AG04449 (cell line): Measurements from ENCODE around the gene C2orf72.

ENCODE experiments used
- CTCF ChIA-PET: fragments of 350-600 bp; formaldehyde crosslinking; extraction: SDS; loops from one replicate; lab custom pipeline; 2021; ENCODE audit warnings: antibody characterized with exemption; lab: Yijun Ruan, JAX
- POLR2A ChIA-PET: fragments of 400-600, 350-600 bp; formaldehyde crosslinking; extraction: SDS; loops from one replicate; lab custom pipeline; 2020; ENCODE audit warnings: antibody characterized with exemption, inconsistent platforms; lab: Yijun Ruan, JAX
- DNase-seq: peaks from one replicate; pipeline ENCODE4 v3.0.0-alpha.2; 2010; ENCODE audit warnings: low read depth, low spot score
- H3K4me3 ChIP-seq: 2 replicates; pipeline ENCODE4 v1.5.1; 2011; ENCODE audit warnings: low read depth, mild to moderate bottlenecking, control low read depth, low read length
- TF ChIP-seq, protein P1 (sequence below): IDR thresholded peaks from one replicate; pipeline ENCODE4 v1.5.1; 2011; ENCODE audit warnings: mild to moderate bottlenecking, moderate library complexity, low read length, control low read depth, inconsistent platforms; ENCODE audit not compliant: insufficient read depth; ENCODE audit errors: missing control alignments

The C2orf72 gene

DNA sequence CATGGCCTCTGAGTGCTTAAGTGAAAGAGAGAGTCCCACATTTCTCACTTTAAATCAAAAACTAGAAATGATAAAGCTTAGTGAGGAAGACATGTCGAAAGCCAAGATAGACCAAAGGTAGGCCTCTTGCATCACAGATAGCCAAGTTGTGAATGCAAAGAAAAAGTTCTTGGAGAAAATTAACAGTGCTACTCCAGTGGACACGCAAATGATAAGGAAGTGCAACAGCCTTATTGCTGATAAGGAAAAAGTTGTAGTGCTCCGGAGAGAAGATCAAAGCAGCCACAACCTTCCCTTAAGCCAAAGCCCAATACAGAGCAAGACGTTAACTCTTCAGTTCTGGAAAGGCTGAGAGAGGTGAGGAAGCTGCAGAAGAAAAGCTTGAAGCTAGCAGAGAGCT is 51.4 kb downstream of the C2orf72 start:
- no peak for DNase-seq
- ChIA-PET POLR2A (no interaction called here), CTCF (interaction anchor here (1.1 to 1.2 kb wide), 2 partner anchors 32 to 139 kb away, joined by 3 read pairs; partner anchors contain the start of gene PSMD1)
- H3K4me3 ChIP-seq: no peak overlapping the region
- TF ChIP-seq, protein P1, sequence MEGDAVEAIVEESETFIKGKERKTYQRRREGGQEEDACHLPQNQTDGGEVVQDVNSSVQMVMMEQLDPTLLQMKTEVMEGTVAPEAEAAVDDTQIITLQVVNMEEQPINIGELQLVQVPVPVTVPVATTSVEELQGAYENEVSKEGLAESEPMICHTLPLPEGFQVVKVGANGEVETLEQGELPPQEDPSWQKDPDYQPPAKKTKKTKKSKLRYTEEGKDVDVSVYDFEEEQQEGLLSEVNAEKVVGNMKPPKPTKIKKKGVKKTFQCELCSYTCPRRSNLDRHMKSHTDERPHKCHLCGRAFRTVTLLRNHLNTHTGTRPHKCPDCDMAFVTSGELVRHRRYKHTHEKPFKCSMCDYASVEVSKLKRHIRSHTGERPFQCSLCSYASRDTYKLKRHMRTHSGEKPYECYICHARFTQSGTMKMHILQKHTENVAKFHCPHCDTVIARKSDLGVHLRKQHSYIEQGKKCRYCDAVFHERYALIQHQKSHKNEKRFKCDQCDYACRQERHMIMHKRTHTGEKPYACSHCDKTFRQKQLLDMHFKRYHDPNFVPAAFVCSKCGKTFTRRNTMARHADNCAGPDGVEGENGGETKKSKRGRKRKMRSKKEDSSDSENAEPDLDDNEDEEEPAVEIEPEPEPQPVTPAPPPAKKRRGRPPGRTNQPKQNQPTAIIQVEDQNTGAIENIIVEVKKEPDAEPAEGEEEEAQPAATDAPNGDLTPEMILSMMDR: no peak

DNA sequence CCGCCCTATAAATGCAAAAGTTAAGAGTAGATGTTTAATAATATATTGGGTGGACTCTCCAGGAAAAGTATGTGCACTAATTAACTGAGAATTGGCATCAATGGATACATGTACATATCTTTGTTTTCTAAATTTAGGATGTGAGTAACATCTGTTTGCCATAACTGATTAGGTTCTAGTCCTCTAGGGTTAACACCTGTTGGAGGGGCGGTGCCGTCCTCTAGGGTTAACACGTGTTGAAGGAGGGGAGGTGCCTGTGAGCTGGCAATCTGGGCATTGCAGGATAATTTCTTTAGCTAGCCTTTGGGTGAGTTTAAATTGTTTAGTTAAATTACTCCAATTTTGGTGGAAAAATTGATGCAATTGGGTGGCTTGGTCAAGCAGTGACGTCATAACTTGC is 56.6 kb downstream of the C2orf72 start:
- CTCF ChIA-PET: interaction anchor here (1.2 to 1.9 kb wide), 2 partner anchors 10 to 41 kb away, joined by 3 to 14 read pairs; no protein-coding TSS in a partner anchor
- TF ChIP-seq, protein P1: no peak
- POLR2A ChIA-PET: no interaction called here
- H3K4me3 ChIP-seq: no peak overlapping the region
- DNase-seq: no peak

DNA sequence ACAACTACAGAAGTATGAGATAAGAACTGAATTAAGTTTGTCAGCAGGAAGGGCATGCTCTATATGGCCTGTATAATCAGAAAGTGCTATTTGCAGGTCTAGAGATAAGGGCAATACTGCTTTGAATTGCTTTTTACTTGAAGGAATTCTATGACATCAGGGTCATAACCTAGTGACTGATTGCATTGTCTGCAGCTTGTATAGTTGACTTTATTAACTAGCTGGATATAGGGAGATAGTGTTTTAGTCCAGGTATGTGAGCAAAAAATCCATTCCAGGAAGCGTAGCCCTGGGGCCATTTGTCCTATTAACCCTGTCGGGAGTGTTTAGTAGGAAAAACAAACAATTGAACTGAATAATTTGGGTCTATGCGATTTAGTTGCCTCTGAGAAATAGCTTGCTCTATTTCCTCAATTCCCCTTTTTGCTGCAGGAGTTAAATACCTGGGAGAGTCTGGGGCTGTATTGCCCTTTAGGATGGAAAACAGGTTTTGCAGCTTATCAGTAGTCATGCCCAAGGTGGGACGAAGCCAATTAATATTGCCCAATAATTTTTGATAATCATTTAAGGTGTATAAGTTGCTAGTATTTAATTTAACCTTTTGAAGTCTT is 57.5 kb downstream of the C2orf72 start:
- TF ChIP-seq, protein P1: no peak
- DNase-seq: no peak
- ChIA-PET POLR2A (interaction anchor here (0.7 kb wide), 1 partner anchor 28 kb away, joined by 5 read pairs; no protein-coding TSS in a partner anchor), CTCF (interaction anchor here (1.2 to 13.9 kb wide), 3 partner anchors 9 to 101 kb away, joined by 3 to 336 read pairs (median 14); partner anchors contain the start of gene ARMC9)
- no peak overlapping the region for H3K4me3 ChIP-seq
